ENCODE measurements around the gene ZNF219.

Gene ZNF219

GRCh38 chr14:21087294-21088091, 11.0 kb downstream of the ZNF219 start:
- no peak overlapping the region for H3K4me3 ChIP-seq (ENCODE audit: low read depth, low read length)
- DNase-seq (ENCODE audit: low read depth): no peak
- TF ChIP-seq, protein P1, sequence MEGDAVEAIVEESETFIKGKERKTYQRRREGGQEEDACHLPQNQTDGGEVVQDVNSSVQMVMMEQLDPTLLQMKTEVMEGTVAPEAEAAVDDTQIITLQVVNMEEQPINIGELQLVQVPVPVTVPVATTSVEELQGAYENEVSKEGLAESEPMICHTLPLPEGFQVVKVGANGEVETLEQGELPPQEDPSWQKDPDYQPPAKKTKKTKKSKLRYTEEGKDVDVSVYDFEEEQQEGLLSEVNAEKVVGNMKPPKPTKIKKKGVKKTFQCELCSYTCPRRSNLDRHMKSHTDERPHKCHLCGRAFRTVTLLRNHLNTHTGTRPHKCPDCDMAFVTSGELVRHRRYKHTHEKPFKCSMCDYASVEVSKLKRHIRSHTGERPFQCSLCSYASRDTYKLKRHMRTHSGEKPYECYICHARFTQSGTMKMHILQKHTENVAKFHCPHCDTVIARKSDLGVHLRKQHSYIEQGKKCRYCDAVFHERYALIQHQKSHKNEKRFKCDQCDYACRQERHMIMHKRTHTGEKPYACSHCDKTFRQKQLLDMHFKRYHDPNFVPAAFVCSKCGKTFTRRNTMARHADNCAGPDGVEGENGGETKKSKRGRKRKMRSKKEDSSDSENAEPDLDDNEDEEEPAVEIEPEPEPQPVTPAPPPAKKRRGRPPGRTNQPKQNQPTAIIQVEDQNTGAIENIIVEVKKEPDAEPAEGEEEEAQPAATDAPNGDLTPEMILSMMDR (IDR thresholded peaks at IDR 0.05; ENCODE audit: low read depth, low read length, missing control alignments): no peak

DNA sequence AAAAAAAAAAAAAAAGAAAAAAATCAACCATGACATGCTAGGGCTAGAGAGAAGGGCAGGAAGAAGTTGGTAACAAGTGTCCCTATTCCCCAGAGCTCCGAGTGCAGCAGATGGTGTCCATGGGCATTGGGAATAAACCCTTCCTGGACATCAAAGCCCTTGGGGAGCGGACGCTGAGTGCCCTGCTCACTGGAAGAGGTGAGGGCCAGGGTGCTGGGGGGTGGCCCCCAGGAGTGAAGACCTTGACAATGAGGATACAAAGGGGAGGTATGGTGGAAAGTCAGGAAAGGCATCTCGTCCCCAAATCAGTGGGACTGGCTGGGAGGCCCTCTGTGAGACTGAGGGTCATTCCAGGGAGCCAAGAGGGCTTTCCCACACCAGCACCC, 11.6 kb downstream of the ZNF219 start:
- DNase-seq (ENCODE audit: low read depth): no peak
- TF ChIP-seq, protein P1 (IDR thresholded peaks at IDR 0.05; ENCODE audit: low read depth, low read length, missing control alignments): no peak
- H3K4me3 ChIP-seq (ENCODE audit: low read depth, low read length): no peak overlapping the region

DNA sequence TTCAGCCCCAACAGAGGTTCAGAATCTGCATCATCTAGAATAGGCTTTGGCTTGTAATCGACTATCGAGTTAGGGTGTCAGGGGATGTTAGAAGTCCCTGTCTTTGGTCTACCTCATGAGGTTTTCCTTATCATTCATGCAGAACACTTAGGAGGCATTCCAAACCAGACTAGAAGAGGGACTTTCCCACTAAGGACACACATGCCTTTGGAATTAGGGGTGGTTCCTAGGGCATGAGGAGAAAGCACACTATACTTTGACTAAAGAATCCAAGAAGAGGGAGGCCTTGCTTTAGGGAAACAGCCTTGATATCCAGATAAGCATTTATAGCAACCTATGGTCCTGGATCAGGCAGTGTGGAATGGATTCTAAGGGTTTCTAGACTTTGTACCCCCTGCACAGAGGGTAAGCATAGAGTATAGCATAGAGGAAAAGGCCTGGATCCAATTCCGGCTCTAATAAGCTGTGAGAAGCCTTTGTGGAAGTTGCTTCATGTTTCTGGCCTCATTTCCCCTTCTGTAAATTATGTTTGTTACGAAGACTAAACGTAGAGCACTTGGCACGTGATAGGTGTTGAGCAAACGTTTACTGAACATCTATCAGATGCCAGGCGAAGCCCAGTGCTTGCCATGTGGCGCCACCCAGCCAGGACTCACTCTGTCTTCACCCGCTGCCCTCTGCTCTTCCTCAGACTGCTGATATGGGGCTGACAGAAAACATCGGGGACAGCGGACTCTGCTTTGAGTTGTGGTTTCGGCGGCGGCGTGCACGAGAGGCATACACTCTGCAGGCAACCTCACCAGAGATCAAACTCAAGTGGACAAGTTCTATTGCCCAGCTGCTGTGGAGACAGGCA, 13.2 kb downstream of the ZNF219 start:
- no peak for DNase-seq (ENCODE audit: low read depth)
- TF ChIP-seq, protein P1 (IDR thresholded peaks at IDR 0.05; ENCODE audit: low read depth, low read length, missing control alignments): no peak
- no peak overlapping the region for H3K4me3 ChIP-seq (ENCODE audit: low read depth, low read length)

DNA sequence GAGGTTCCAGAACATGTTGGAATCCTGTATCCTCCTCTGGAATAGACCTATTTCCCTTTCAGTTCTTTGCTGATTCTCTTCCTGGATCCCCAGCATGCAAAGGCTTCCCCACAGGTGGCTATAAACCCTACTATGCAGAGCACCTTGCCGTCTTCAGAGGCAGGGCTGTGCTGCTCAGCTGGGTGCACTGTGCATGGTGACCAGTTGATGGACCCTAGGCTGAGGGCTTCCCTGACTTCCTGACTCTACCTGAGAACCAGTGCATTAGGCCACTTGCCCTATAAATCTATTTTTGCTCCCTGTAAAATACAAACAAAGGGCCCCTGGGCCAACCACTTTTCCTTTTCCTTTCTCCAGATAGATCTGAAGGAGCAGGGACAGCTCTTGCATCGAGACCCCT, 14.1 kb downstream of the ZNF219 start:
- TF ChIP-seq, protein P1 (IDR thresholded peaks at IDR 0.05; ENCODE audit: low read depth, low read length, missing control alignments): no peak
- no peak overlapping the region for H3K4me3 ChIP-seq (ENCODE audit: low read depth, low read length)

DNA sequence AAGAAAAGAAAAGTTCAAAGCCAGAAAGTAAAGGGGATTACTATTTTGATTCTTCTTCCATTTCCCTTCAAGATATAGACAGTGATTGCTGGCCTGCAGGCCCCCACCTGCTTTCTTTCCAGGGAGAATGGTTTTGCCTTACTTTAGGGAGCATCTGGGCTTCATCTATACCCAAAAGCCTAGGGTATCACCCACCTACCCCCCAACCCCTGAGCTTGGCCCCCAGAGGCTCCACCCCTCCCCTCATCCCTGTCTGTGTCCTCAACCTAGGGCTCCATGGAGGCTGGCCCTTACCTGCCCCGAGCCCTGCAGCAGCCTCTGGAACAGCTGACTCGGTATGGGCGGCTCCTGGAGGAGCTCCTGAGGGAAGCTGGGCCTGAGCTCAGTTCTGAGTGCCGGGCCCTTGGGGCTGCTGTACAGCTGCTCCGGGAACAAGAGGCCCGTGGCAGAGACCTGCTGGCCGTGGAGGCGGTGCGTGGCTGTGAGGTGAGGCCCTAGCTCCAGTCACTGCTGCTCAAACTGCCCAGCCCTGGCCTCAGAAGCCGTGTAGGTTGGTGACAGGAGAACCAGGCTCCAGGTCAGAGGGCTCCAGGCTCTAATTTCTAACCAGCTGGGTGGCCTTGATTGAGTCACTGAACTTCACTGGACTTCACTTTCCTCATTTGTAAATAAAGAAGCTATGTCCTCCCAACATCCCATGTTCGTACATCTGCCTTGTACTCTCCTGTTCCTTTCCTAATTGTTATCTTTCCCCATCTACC, 14.7 kb downstream of the ZNF219 start:
- TF ChIP-seq, protein P1 (IDR thresholded peaks at IDR 0.05; ENCODE audit: low read depth, low read length, missing control alignments): no peak
- H3K4me3 ChIP-seq (ENCODE audit: low read depth, low read length): no peak overlapping the region
- no peak for DNase-seq (ENCODE audit: low read depth)

More for the DNA sequence above, 14.1 kb downstream of the ZNF219 start:
- DNase-seq (ENCODE audit: low read depth): no peak

- DNase-seq (ENCODE audit: low read depth): no peak
Observed at GRCh38 chr14:21081521-21082142, 16.8 kb downstream of the ZNF219 start.

More at GRCh38 chr14:21081521-21082142, 16.8 kb downstream of the ZNF219 start:
- no peak overlapping the region for H3K4me3 ChIP-seq (ENCODE audit: low read depth, low read length)
- TF ChIP-seq, protein P1 (IDR thresholded peaks at IDR 0.05; ENCODE audit: low read depth, low read length, missing control alignments): no peak

All from GM12864 (cell line).